ENCODE data around the gene LRRC14B.

- TF ChIP-seq CTCF (IDR thresholded peaks at IDR 0.05; ENCODE audit: low read depth, low read length, missing input control) (no peak), TAF1 (conservative IDR thresholded peaks at IDR 0.05) (no peak), RXRA (IDR thresholded peaks at IDR 0.05) (no peak), ZBTB33 (IDR thresholded peaks at IDR 0.05) (no peak), FOXA2 (IDR thresholded peaks at IDR 0.05) (no peak), RAD21 (IDR thresholded peaks at IDR 0.05) (no peak), JUND (IDR thresholded peaks at IDR 0.05) (no peak)
- TF ChIP-seq, protein P1, sequence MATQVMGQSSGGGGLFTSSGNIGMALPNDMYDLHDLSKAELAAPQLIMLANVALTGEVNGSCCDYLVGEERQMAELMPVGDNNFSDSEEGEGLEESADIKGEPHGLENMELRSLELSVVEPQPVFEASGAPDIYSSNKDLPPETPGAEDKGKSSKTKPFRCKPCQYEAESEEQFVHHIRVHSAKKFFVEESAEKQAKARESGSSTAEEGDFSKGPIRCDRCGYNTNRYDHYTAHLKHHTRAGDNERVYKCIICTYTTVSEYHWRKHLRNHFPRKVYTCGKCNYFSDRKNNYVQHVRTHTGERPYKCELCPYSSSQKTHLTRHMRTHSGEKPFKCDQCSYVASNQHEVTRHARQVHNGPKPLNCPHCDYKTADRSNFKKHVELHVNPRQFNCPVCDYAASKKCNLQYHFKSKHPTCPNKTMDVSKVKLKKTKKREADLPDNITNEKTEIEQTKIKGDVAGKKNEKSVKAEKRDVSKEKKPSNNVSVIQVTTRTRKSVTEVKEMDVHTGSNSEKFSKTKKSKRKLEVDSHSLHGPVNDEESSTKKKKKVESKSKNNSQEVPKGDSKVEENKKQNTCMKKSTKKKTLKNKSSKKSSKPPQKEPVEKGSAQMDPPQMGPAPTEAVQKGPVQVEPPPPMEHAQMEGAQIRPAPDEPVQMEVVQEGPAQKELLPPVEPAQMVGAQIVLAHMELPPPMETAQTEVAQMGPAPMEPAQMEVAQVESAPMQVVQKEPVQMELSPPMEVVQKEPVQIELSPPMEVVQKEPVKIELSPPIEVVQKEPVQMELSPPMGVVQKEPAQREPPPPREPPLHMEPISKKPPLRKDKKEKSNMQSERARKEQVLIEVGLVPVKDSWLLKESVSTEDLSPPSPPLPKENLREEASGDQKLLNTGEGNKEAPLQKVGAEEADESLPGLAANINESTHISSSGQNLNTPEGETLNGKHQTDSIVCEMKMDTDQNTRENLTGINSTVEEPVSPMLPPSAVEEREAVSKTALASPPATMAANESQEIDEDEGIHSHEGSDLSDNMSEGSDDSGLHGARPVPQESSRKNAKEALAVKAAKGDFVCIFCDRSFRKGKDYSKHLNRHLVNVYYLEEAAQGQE (IDR thresholded peaks at IDR 0.05): no peak
Measured at GRCh38 chr5:163841-164240, 27.5 kb upstream of the LRRC14B start.

Measured in liver (tissue), 3 donors.